GM18499 (cell line): ENCODE data around the gene MEIS2.

Experiments used
- ATAC-seq: cut with Tn5 transposase; IDR thresholded peaks from one replicate; pipeline ENCODE4 v1.9.1; 2021; ENCODE audit warnings: moderate number of reproducible peaks; ENCODE audit not compliant: insufficient read depth, unreplicated experiment

Gene MEIS2

GRCh38 chr15:36885771-36886170 is 214.6 kb downstream of the MEIS2 start:
- ATAC-seq, result no peak

DNA sequence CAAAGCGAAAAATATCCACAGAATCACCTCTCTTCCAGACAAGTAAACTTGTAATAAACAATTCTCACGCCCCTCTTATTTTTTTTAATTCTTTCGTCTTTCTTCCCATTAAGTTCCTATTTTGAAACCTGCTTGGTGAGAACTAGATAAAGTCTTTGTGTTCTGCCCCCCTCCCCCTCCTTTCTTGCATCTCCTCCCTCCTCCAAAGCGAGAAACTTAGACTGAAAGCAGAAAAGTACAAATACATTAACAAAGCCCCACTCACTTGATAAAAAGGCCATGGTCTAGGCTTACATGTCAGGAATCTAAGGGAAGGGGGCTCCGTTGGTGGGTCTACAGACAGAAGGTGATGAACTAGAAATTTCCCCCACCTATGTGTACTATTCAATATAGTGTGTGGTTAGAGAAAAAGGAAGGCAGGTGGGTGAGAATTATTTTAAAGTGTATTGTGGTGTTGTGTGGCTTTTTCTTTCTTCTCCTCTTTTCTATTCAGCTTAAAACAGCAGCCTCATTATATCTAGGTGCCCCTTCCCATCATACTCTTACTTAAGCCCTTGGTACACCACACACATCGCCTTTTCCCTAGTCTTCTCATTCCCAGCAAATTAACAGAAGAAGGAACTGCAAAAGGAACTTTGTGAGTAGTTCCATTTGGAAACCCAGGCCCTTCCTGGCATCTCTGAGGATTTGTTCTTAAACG is 215.3 kb downstream of the MEIS2 start:
- ATAC-seq, result no peak

- ATAC-seq, result no peak
Measured at GRCh38 chr15:36884518-36884875, 215.9 kb downstream of the MEIS2 start.

- ATAC-seq, result peak; percentile 78
Measured at GRCh38 chr15:36883713-36884517, 216.4 kb downstream of the MEIS2 start.

GRCh38 chr15:36882487-36883131 is 217.7 kb downstream of the MEIS2 start:
- no peak for ATAC-seq

DNA sequence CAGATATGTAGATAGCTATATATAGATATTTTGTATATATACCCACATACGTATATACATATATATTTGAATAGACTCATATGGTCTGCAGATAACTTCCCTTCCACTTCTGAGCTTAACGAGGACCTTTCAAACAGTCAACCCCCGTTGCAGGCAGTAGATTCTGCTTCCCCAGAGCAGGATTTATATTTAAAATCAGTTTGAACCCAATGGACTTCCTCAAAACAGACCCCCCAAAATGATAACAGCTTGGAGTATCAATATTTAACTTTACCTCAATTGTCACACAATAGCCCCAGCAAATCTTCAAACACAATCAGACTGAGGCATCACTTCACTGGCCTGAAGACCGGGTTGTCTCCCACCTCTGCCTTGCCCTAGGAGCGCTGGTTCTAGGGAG is 218.3 kb downstream of the MEIS2 start:
- no peak for ATAC-seq

- ATAC-seq, result no peak
Measured at GRCh38 chr15:36881516-36881915, 218.8 kb downstream of the MEIS2 start.

DNA sequence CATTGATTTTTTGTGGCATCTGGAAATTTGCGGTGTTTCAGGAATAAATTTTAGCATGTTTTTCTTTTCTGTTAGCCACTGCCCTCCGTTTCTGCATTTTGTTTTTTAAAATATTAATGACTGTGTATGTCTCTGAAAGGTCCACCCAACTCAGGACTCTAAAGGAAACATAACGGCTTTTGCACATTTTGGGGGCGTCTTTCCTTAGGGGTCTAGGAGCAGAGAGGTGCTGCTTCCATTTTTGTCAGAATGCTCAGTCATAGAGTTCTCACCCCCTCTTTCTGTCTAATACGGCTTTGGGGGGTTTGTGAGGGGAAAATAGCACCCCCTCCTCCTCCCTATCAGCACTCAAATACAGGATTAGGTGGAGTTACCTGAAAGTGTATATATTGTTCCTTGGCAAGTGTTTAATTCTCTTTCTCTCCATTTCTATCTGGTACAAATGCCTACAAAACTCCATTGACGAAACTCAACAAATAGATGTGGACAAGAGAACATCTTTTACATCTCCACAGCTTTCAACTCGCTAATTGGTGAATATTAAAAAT is 219.4 kb downstream of the MEIS2 start:
- ATAC-seq, result no peak

DNA sequence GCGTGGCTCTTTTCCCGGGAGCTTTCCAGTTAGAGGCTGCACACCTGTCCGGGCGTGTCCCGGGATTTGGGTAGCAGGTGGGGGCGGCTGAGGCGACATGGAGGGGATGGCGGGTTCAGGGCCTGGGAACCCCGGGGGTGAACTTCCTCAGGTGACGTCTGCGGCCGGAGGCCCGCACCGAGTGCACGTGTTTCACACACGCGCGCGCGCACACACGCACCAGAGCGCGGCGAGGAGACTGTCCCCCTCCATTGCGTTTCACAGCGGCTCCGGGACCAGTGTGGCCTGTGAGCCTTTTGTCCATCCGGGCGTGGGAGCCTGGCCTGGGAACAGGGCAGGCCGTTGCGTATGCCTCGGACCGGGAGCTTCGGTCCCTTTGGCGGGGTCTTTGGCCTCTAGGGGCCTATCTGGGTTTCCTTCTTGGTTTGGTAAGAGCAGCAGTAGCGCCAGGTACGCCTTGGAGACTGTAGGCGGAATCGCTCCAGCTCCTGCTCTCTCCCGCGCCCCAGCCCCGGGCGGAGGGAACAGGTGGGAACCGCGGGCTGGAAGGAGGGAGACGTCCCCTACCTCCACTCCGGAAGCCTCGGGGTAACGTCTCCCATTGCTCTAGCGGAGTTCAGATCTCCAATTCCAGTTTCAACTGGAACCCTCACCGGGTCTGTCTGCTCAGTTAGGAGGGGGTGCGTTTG is 220.0 kb downstream of the MEIS2 start:
- ATAC-seq, result no peak

DNA sequence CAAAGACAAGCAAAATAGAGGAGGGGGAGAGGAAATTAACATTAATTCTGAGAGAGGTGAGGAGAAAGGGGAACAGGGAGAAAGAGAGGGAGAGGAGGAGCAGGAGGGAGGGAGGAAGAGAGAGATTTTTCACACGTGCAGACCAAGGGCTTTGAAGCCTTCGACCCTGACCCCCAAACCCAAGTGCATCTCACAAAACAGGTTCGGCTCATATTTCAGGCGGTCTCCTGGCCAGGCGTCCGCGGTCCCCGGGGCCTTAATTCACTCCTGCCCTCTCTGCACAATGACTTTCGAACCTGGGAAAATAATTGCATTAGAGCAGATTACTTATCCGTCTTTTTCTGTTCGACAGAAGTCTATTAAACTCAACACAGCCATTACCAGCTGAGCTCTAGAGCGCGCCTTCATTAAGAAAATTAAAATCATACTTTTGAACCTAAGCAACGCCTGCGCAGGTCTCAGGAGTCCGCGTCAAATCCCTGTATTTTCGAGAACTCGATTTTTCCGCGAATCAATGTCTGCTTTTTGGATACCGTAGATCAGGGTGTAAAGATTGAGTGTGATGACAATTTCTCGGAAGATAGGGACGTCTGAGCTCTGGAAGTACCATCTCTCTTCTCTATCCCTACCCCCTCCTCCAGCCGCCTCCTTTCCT is 220.7 kb downstream of the MEIS2 start:
- no peak for ATAC-seq

DNA sequence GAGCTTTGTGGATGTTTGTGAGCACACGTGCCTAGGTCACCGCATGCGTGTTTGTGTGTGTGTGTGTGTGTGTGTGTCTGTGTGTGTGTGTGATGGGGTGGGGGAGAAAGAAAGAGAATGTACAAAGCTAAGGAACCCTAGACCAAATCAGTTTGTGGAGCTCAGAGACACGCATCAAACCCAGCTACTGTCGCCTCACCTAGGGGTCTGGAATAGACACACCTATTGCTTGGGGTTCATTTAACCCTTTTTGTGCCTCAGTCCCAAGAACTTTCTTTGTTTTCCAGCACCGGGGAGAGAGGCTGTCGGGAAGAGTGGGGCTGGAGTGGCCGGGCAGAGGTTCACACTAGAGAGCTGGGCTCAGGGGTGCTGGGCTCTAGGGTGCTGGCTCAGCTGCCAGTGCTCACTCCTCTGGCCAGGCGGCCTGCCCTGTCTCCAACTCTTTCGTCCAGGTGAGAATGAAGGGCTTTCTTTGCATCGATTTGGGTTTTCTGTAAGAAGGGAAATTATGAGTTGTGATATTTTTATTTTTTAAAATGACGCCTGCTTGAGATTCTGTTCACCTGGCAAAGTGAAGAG is 221.6 kb downstream of the MEIS2 start:
- no peak for ATAC-seq

DNA sequence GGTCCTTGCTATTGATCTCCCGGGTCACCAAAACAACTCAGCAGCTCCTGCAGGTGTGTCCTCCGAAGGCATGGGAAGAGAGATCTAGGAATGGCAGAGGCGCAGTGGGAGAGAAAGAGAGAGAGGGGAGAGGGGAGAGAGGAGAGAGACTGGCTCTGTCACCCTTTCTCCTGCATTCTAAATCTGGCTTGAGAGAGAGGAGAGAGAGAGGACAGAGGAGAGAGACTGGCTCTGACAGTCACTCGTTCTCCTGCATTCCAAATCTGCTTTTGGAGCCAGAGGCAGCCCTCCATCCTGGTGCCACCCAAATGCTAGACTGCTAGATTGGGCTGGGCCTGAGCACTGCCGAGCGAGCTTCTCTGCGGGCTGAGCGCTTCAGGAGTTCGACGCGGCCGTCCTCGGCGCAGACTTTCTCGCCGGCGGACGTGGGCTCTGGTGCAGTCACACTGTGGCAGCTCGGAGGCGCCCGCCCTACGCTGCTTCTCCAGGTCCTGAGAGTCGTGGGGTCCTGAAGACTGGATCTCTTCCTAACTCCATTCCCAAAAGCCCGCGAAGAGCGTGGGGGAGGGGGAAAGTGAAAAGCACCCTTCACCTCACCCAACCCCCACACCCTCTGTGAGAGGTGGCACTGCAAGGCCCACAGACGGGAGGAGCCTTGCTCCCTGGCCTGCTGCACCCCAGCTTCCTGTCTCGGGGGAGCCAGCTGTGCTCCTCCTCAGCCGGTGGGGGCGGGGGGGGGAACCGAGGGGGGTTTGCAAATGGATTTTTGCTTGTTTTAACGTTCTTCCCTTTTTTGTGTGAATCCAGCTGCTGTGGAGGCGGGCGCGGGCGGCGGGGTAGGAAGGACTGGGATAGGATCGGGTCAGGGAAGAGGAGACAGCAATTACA is 222.3 kb downstream of the MEIS2 start:
- no peak for ATAC-seq

DNA sequence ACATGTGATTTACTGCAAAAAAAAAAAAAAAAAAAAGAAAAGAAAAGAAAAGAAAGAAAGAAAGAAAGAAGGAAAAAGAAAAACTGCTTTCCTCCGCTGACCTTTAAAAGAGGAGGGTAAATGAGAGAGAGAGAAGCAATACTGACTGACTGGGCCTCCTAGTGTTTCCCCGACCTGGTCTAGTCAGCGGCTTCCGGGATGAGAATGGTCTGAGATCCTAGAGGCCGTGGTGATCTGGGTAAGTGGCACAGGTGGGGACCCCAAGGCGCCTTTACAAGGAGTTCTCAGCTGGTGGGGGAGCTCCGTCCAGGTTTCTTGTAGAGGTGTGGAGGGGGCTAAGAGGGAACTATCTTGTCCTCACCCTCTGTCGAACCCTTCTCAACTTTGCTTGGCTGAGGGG is 223.1 kb downstream of the MEIS2 start:
- ATAC-seq, result no peak

DNA sequence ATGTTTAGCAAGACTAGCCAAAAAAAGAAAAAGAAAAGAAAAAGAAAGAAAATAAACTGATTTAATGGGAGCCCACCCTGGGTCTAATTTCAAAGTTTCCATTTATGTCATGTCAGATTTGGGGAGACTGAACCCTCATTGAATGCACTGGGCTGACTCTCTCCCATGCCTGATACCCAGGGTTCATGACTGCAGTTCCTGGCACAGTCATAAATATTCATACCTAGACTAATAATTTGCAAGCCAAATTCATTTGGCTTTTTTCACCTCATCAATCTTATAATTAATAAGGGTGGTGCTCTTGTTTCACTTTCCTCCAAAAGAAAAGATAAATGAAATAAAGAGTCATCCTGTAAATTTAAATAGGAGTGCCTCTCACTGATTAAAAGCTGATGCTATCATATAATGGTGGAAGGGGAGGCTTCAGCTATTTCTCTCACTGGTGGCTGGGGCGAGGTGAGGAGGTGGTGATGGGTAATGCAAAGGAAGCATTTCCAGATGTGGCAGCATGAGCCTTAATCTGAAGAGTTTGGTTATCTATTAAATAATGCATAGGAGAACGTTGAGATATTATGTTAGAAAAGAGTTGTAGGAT is 224.5 kb downstream of the MEIS2 start:
- ATAC-seq, result no peak

GRCh38 chr15:36874930-36875329 is 225.4 kb downstream of the MEIS2 start:
- ATAC-seq, result no peak

GRCh38 chr15:36867436-36867835 is 232.9 kb downstream of the MEIS2 start:
- ATAC-seq, result no peak

DNA sequence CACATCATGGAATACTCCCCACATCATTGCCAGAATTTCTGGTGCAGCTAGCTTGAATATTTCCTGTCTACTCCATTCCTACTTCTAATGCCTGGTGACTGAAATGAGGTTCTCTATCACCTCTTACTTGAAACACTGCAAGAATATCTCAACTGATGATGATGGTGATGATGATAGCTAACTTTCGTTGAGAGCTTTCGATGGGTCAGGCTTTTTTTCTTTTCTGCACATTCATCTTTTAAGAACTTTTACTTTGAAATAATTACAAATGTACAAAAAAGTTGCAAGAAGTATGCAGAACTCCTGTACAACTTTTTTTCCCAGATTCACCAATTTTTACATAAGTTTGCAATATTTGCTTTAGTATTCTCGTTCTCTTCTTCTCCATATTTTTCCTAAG is 233.5 kb downstream of the MEIS2 start:
- ATAC-seq, result no peak

DNA sequence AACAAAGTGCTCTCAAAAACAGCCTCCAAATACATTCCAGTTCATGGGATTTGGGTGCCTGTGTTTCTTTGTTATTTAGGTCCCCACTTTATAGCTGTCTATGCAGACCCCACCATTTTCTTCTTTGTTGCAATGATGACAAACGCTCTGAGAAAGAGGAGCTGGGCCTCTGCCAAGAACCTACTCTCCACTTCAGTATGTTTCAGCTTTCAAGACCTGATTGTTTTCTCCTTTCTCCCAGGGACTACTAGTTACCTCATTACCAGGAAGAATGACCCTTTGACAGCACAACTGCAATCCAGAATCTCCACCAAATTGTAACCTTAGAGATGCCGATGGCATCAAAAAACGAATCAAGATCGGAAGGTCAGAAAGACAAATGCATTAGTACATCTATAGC is 236.8 kb downstream of the MEIS2 start:
- ATAC-seq, result no peak
